HepG2 (cell line): ENCODE measurements around the gene CHN2. TPM values are rescaled to one million over a fixed set of nuclear protein-coding genes. Genes with fewer than 3 reads are reported as not detected.

Experiments used
- HDAC6 ChIP-seq: fragments of 200-600 bp; sonication (generic); IDR thresholded peaks from 2 replicates; pipeline ENCODE4 v1.7.0; 2017; ENCODE audit warnings: mild to moderate bottlenecking, antibody characterized with exemption, low read length, low read depth
- HNF4G ChIP-seq, 2 experiments: sonication (generic) in 1 of 2; formaldehyde crosslinking in 1 of 2; IDR thresholded peaks; 2 replicates each; pipeline versions ENCODE4 v1.4.0 to v1.6.1; 2011 to 2020; ENCODE audit warnings: borderline replicate concordance in 2 of 2, low read depth in 2 of 2, mild to moderate bottlenecking in 2 of 2, low read length in 1 of 2, missing genetic modification reagents in 1 of 2, moderate library complexity in 1 of 2
- HOXA3 ChIP-seq: sonication (generic); formaldehyde crosslinking; IDR thresholded peaks from 2 replicates; pipeline ENCODE4 v1.5.0; 2020; ENCODE audit warnings: missing genetic modification reagents
- KLF12 ChIP-seq: sonication (generic); formaldehyde crosslinking; IDR thresholded peaks from 2 replicates; pipeline ENCODE4 v1.4.0; 2020; ENCODE audit warnings: missing genetic modification reagents, borderline replicate concordance
- MATR3 ChIP-seq: sonication (generic); formaldehyde crosslinking; IDR thresholded peaks from 2 replicates; pipeline ENCODE4 v1.4.0; 2020; ENCODE audit warnings: missing genetic modification reagents
- NONO ChIP-seq, 2 experiments: fragments of 450-650 bp in 1 of 2; sonication (generic) in 1 of 2; formaldehyde crosslinking in 1 of 2; IDR thresholded peaks in 1 of 2; conservative IDR thresholded peaks in 1 of 2; 2 replicates each; pipeline versions ENCODE4 v1.6.1 to v1.8.0; 2017 to 2022; ENCODE audit warnings: mild to moderate bottlenecking in 1 of 2, missing genetic modification reagents in 1 of 2, moderate library complexity in 1 of 2
- PHF8 ChIP-seq: sonication (generic); formaldehyde crosslinking; IDR thresholded peaks from 2 replicates; pipeline ENCODE4 v1.5.0; 2020; ENCODE audit warnings: missing genetic modification reagents
- RELA ChIP-seq: sonication (generic); formaldehyde crosslinking; IDR thresholded peaks from 2 replicates; pipeline ENCODE4 v1.4.0; 2020; ENCODE audit warnings: missing genetic modification reagents
- RERE ChIP-seq: IDR thresholded peaks from 2 replicates; pipeline ENCODE4 v1.6.1; 2016; ENCODE audit warnings: low read depth, missing genetic modification reagents, missing compliant biosample characterization
- SAFB2 ChIP-seq: sonication (generic); formaldehyde crosslinking; IDR thresholded peaks from 2 replicates; pipeline ENCODE4 v1.5.1; 2020; ENCODE audit warnings: missing genetic modification reagents, low read depth, mild to moderate bottlenecking, borderline replicate concordance
- SOX6 ChIP-seq, 2 experiments: fragments of 450-650 bp in 1 of 2; sonication (generic) in 1 of 2; formaldehyde crosslinking in 1 of 2; IDR thresholded peaks; 2 replicates each; pipeline versions ENCODE4 v1.4.0 to v1.6.1; 2017 to 2020; ENCODE audit warnings: antibody characterized with exemption in 1 of 2, mild to moderate bottlenecking in 1 of 2, missing genetic modification reagents in 1 of 2
- ZBTB42 ChIP-seq: sonication (generic); formaldehyde crosslinking; IDR thresholded peaks from 2 replicates; pipeline ENCODE4 v1.5.0; 2020; ENCODE audit warnings: mild to moderate bottlenecking, missing genetic modification reagents
- ZBTB46 ChIP-seq: sonication (generic); formaldehyde crosslinking; IDR thresholded peaks from 2 replicates; pipeline ENCODE4 v1.4.0; 2020; ENCODE audit warnings: mild to moderate bottlenecking, missing genetic modification reagents, borderline replicate concordance
- ZNF121 ChIP-seq: sonication (generic); formaldehyde crosslinking; IDR thresholded peaks from 2 replicates; pipeline ENCODE4 v1.5.0; 2020; ENCODE audit warnings: mild to moderate bottlenecking, missing genetic modification reagents
- ZNF746 ChIP-seq: sonication (generic); formaldehyde crosslinking; IDR thresholded peaks from 2 replicates; pipeline ENCODE4 v1.8.0; 2022; ENCODE audit warnings: mild to moderate bottlenecking, missing genetic modification reagents
- ZNF777 ChIP-seq: sonication (generic); formaldehyde crosslinking; IDR thresholded peaks from 2 replicates; pipeline ENCODE4 v1.4.0; 2020; ENCODE audit warnings: missing genetic modification reagents
- ZNF878 ChIP-seq: sonication (generic); formaldehyde crosslinking; IDR thresholded peaks from 2 replicates; pipeline ENCODE4 v1.8.1; 2023; ENCODE audit warnings: mild to moderate bottlenecking, missing genetic modification reagents, moderate library complexity
- polyA plus RNA-seq, 8 experiments: library from polyadenylated mRNA; depleted of rRNA in 3 of 8; stranded (reverse) in 7 of 8; unstranded in 1 of 8; fragments of >200 nt; fragmentation: Illumina TruSeq in 4 of 8; extraction: Trizol in 4 of 8; gene quantifications; 2 replicates each; pipeline versions ENCODE4 v1.2.1 to v1.2.3, GENCODE V29; 2011 to 2016; ENCODE audit warnings: low read depth in 4 of 8, missing spikeins in 1 of 8, mixed read lengths in 1 of 8; ENCODE audit not compliant: insufficient read depth in 1 of 8
- total RNA-seq, 5 experiments: library from RNA; depleted of rRNA; stranded (reverse); fragments of >200 nt; fragmentation: Illumina TruSeq; extraction: Trizol; gene quantifications; 2 replicates each; pipeline ENCODE4 v1.2.3, GENCODE V29; 2016; ENCODE audit warnings: low read depth in 1 of 5
- TF ChIP-seq, protein P1 (sequence below): sonication (generic); formaldehyde crosslinking; IDR thresholded peaks from 2 replicates; pipeline ENCODE4 v1.5.0; 2020; ENCODE audit warnings: missing genetic modification reagents
- TF ChIP-seq, protein P2 (sequence below): sonication (generic); formaldehyde crosslinking; IDR thresholded peaks from 2 replicates; pipeline ENCODE4 v1.8.0; 2022; ENCODE audit warnings: mild to moderate bottlenecking, missing genetic modification reagents, borderline replicate concordance

The CHN2 gene
- total and polyA plus RNA-seq, 2 of the 13 experiments (the other 11 are each of a cell fraction or from before 2014, with no cell fraction given), result 23.5 to 30.5 TPM

- TF ChIP-seq, protein P1, sequence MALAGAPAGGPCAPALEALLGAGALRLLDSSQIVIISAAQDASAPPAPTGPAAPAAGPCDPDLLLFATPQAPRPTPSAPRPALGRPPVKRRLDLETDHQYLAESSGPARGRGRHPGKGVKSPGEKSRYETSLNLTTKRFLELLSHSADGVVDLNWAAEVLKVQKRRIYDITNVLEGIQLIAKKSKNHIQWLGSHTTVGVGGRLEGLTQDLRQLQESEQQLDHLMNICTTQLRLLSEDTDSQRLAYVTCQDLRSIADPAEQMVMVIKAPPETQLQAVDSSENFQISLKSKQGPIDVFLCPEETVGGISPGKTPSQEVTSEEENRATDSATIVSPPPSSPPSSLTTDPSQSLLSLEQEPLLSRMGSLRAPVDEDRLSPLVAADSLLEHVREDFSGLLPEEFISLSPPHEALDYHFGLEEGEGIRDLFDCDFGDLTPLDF (CRISPR knock-in tag), result 0 out of 2 replicates have a peak, but pooled peaks have one; percentile 34
- TF ChIP-seq ZNF746 (CRISPR knock-in tag), result no peak
- TF ChIP-seq HNF4G (IDR thresholded peaks at IDR 0.05; ENCODE audit: borderline replicate concordance, low read depth, low read length), result peak; percentile 79; the same call in 1 of the 2 replicates
- peak; percentile 88; the same call in 1 of the 2 replicates for TF ChIP-seq HNF4G (CRISPR knock-in tag; IDR thresholded peaks at IDR 0.05; ENCODE audit: borderline replicate concordance, low read depth)
- TF ChIP-seq ZBTB46 (CRISPR knock-in tag), result no peak
- TF ChIP-seq MATR3 (CRISPR knock-in tag), result no peak
- TF ChIP-seq HOXA3 (CRISPR knock-in tag), result peak; percentile 83
- no peak for TF ChIP-seq ZBTB42 (CRISPR knock-in tag)
- TF ChIP-seq RELA (CRISPR knock-in tag), result no peak
- TF ChIP-seq SOX6 (IDR thresholded peaks at IDR 0.05), result no peak
- TF ChIP-seq SOX6 (CRISPR knock-in tag; IDR thresholded peaks at IDR 0.05), result peak; percentile 94
- no peak for TF ChIP-seq NONO (IDR thresholded peaks at IDR 0.05)
- TF ChIP-seq NONO (CRISPR knock-in tag; conservative IDR thresholded peaks at IDR 0.05), result peak; percentile 80; the same call in 1 of the 2 replicates
- TF ChIP-seq KLF12 (CRISPR knock-in tag), result no peak
- no peak for TF ChIP-seq HDAC6
- no peak; the same call in 1 of the 2 replicates for TF ChIP-seq RERE (CRISPR knock-in tag)
- TF ChIP-seq ZNF878 (CRISPR knock-in tag), result peak; percentile 73
- TF ChIP-seq SAFB2 (CRISPR knock-in tag), result no peak
- TF ChIP-seq PHF8 (CRISPR knock-in tag), result 0 out of 2 replicates have a peak, but pooled peaks have one; percentile 33
- TF ChIP-seq, protein P2, sequence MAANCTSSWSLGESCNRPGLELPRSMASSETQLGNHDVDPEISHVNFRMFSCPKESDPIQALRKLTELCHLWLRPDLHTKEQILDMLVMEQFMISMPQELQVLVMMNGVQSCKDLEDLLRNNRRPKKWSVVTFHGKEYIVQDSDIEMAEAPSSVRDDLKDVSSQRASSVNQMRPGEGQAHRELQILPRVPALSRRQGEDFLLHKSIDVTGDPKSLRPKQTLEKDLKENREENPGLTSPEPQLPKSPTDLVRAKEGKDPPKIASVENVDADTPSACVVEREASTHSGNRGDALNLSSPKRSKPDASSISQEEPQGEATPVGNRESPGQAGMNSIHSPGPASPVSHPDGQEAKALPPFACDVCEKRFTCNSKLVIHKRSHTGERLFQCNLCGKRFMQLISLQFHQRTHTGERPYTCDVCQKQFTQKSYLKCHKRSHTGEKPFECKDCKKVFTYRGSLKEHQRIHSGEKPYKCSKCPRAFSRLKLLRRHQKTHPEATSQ (CRISPR knock-in tag), result no peak
- no peak for TF ChIP-seq ZNF121 (CRISPR knock-in tag)
- no peak for TF ChIP-seq ZNF777 (CRISPR knock-in tag)
These were observed 36.3 kb downstream of the CHN2 start (continued) for GRCh38 chr7:29230871-29231345.
